Endothelial cell of umbilical vein (primary cell): ENCODE data around the gene MAML3. TPM values are rescaled to one million over a fixed set of nuclear protein-coding genes. Genes with fewer than 3 reads are reported as not detected.

Experiments
- BruUV-seq: library from RNA; stranded (reverse); fragments of 400-500 nt; replicated peaks from 2 replicates; lab custom pipeline; 2021; lab: Mats Ljungman, UMichigan
- CTCF ChIA-PET: fragments of 300-600, 350-600 bp; sonication (Branson Sonifier 250); formaldehyde crosslinking; loops from one replicate; lab custom pipeline; 2021; ENCODE audit warnings: antibody characterized with exemption, inconsistent platforms; lab: Charles Lee
- POLR2A ChIA-PET: fragments of 300-600, 350-600 bp; sonication (Branson Sonifier 250); formaldehyde crosslinking; loops from one replicate; lab custom pipeline; 2021; ENCODE audit warnings: antibody characterized with exemption, inconsistent platforms; lab: Charles Lee
- DNase-seq: peaks from one replicate; pipeline ENCODE4 v3.0.0-alpha.2; 2011; ENCODE audit warnings: low read depth, low spot score
- FAIRE-seq: peaks from 2 replicates; lab custom pipeline; 2011; peaks lifted over from hg19 to GRCh38; lab: Jason Lieb, UNC
- H2AFZ ChIP-seq: 2 replicates; pipeline ENCODE4 v1.6.0; 2012; ENCODE audit warnings: low read depth, low read length, control low read depth, inconsistent platforms
- H3K27ac ChIP-seq: 2 replicates; pipeline ENCODE4 v1.5.1; 2011; ENCODE audit warnings: low read depth, mild to moderate bottlenecking, control low read depth, low read length, moderate library complexity; ENCODE audit not compliant: insufficient read depth
- H3K27me3 ChIP-seq, 2 experiments: 2 replicates each; pipeline versions ENCODE4 v1.6.0 to v1.6.1; 2011; ENCODE audit warnings: low read length in 2 of 2, mixed read lengths in 1 of 2; ENCODE audit not compliant: control insufficient read depth in 2 of 2, insufficient read depth in 2 of 2
- H3K36me3 ChIP-seq, 2 experiments: 2 replicates in 1 of 2; 3 replicates in 1 of 2; pipeline ENCODE4 v1.5.1; 2011; ENCODE audit warnings: low read length in 2 of 2, mild to moderate bottlenecking in 1 of 2, moderate library complexity in 1 of 2; ENCODE audit not compliant: control insufficient read depth in 2 of 2, insufficient read depth in 2 of 2; ENCODE audit errors: extremely low read depth in 1 of 2
- H3K4me1 ChIP-seq: 3 replicates; pipeline ENCODE4 v1.5.1; 2011; ENCODE audit warnings: mild to moderate bottlenecking, low read length; ENCODE audit not compliant: control insufficient read depth, insufficient read depth; ENCODE audit errors: extremely low read depth
- H3K4me2 ChIP-seq: 2 replicates; pipeline ENCODE4 v1.6.1; 2011; ENCODE audit warnings: low read length, control low read depth, mixed read lengths; ENCODE audit not compliant: insufficient read depth
- H3K4me3 ChIP-seq, 3 experiments: fragments of 200-600 bp in 1 of 3; sonication (generic), shearing (Covaris generic) in 1 of 3; replicated peaks in 1 of 3; 2 replicates each; pipeline ENCODE4 v1.5.1; 2011 to 2016; ENCODE audit warnings: control low read depth in 3 of 3, low read length in 3 of 3, mild to moderate bottlenecking in 2 of 3, inconsistent platforms in 1 of 3, low read depth in 1 of 3, moderate library complexity in 1 of 3; ENCODE audit not compliant: insufficient read depth in 1 of 3
- H3K79me2 ChIP-seq: 2 replicates; pipeline ENCODE4 v1.6.0; 2012; ENCODE audit warnings: low read length, inconsistent platforms; ENCODE audit not compliant: control insufficient read depth, insufficient read depth
- H3K9ac ChIP-seq: replicated peaks from 2 replicates; pipeline ENCODE3; 2011; ENCODE audit warnings: low read length, control low read depth; ENCODE audit not compliant: insufficient read depth; ENCODE audit errors: extremely low read depth
- H3K9me1 ChIP-seq: replicated peaks from 3 replicates; pipeline ENCODE4 v1.6.0; 2011; ENCODE audit warnings: mild to moderate bottlenecking, low read length; ENCODE audit not compliant: control insufficient read depth, insufficient read depth; ENCODE audit errors: extremely low read depth
- H3K9me3 ChIP-seq: replicated peaks from 2 replicates; pipeline ENCODE4 v1.5.1; 2012; ENCODE audit warnings: low read length, inconsistent platforms; ENCODE audit not compliant: control insufficient read depth, insufficient read depth
- H4K20me1 ChIP-seq: replicated peaks from 2 replicates; pipeline ENCODE3; 2011; ENCODE audit warnings: mild to moderate bottlenecking, low read length; ENCODE audit not compliant: control insufficient read depth, insufficient read depth; ENCODE audit errors: extremely low read depth
- CTCF ChIP-seq, 2 donors: IDR thresholded peaks; 1 replicate in 1 of 2; 2 replicates in 1 of 2; pipeline ENCODE4 v1.5.1; 2011; ENCODE audit warnings: low read length in 2 of 2, mild to moderate bottlenecking in 2 of 2, moderate library complexity in 2 of 2, control low read depth in 1 of 2, inconsistent platforms in 1 of 2, low read depth in 1 of 2; ENCODE audit not compliant: insufficient read depth in 1 of 2; ENCODE audit errors: extremely low read depth in 1 of 2
- EZH2 ChIP-seq: IDR thresholded peaks from 2 replicates; pipeline ENCODE4 v1.6.1; 2012; ENCODE audit warnings: borderline replicate concordance, low read depth, mild to moderate bottlenecking, moderate library complexity, low read length, inconsistent platforms; ENCODE audit not compliant: severe bottlenecking
- FOS ChIP-seq: IDR thresholded peaks from 2 replicates; pipeline ENCODE4 v1.6.1; 2011; ENCODE audit warnings: mild to moderate bottlenecking, low read length, moderate library complexity, borderline replicate concordance; ENCODE audit not compliant: insufficient read depth
- dilution Hi-C: fragments of 300-500 bp; cut with MboI; formaldehyde crosslinking; loops from one replicate; pipeline ENCODE4 v1.15.0; 2019; ENCODE audit warnings: low sequenced_read_pairs; ENCODE audit not compliant: extremely low pct_ligation_motif_present
- intact Hi-C: fragments of 100-400 bp; cut with micrococcal nuclease; formaldehyde crosslinking; loops from one replicate; pipeline ENCODE4 v1.10.0; 2022
- polyA plus RNA-seq, 4 experiments: library from polyadenylated mRNA; depleted of rRNA in 3 of 4; stranded (reverse) in 3 of 4; unstranded in 1 of 4; fragments of >200 nt; gene quantifications; 2 replicates each; pipeline versions ENCODE4 v1.2.1 to v1.2.3, GENCODE V29; 2011 to 2012; ENCODE audit warnings: missing spikeins in 1 of 4
- total RNA-seq: library from RNA; stranded (reverse); gene quantifications from 2 replicates; pipeline ENCODE4 v1.2.3, GENCODE V29; 2021

The MAML3 gene
- total and polyA plus RNA-seq, 2 donors (not counting 3 experiments of a cell fraction or from before 2014, with no cell fraction given): 14.0 to 20.3 TPM

DNA sequence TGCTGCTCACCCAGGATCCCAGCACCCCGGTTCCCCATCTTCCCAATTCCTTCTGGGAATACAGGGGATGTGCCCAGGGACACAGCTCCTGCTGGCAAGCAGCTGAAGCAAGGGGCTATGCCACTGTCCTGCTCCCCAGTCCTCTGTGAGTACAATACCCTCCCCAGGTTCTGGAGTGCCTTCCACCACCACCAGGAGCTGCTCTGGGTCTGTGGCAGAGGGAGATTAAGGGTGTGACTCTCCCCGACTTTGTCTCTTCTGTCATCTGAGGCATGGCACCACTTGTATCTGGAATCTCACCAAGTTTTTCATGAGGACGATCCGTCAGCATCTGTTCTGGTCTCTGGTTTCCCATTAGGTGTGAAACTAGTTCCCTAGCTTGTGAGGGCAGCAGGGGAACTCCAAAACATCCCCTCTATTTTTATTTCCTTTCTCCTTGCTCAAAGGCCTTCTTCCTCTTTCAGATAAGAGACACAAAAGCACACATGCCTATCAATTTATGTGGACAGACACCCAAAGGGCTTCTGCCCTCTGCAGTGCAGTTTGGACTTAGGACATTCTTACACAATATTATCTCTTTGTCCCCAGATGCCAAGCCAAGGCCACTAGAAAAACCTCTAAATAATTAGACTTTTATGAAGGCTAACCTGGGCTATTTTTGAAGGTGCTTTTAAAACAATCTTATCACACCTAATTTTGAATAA lies 461.5 kb downstream of the MAML3 start:
- Histone ChIP-seq H3K4me3 (no peak overlapping the region), H3K9me3 (no peaks in the 10 kb centered on the region), H4K20me1 (no peaks in the 10 kb centered on the region), H3K27ac (no peak overlapping the region), H3K4me1 (no peaks in the 10 kb centered on the region), H3K79me2 (no peaks in the 10 kb centered on the region), H3K36me3 (no peaks in the 10 kb centered on the region), H3K4me2 (no peak overlapping the region), H3K9ac (no peak overlapping the region), H3K27me3 (no peaks in the 10 kb centered on the region), H2AFZ (no peak overlapping the region), H3K9me1 (no peaks in the 10 kb centered on the region)
- intact Hi-C loops: no loop called here
- ChIA-PET CTCF (interaction anchor here (0.7 to 1.2 kb wide), 3 partner anchors 12 to 36 kb away, joined by 3 to 4 read pairs (median 3); no protein-coding TSS in a partner anchor), POLR2A (no interaction called here)
- dilution Hi-C loops: no loop called here
- BruUV-seq: no TSS peak
- no peak for FAIRE-seq
- TF ChIP-seq EZH2 (no peak), CTCF (IDR thresholded peaks at IDR 0.05; ENCODE audit: extremely low read depth in 1 of 2, insufficient read depth in 1 of 2, low read depth in 1 of 2, low read length in 2 of 2) (peak in 1 of 2 donors; percentile 21), FOS (no peak)
- peak; percentile 12 for DNase-seq

GRCh38 chr4:139690419-139690818 lies 463.6 kb downstream of the MAML3 start:
- dilution Hi-C loops (no loop called here), intact Hi-C loops (no loop called here)
- no peaks in the 10 kb centered on the region for H3K79me2 ChIP-seq
- TF ChIP-seq EZH2 (no peak), CTCF (IDR thresholded peaks at IDR 0.05; ENCODE audit: extremely low read depth in 1 of 2, insufficient read depth in 1 of 2, low read depth in 1 of 2, low read length in 2 of 2) (no peak)
- H3K27me3 ChIP-seq: no peaks in the 10 kb centered on the region
- POLR2A ChIA-PET: no interaction called here
- H3K27ac ChIP-seq: no peak overlapping the region
- FAIRE-seq: no peak
- no peaks in the 10 kb centered on the region for H4K20me1 ChIP-seq
- BruUV-seq: no TSS peak
- H3K4me2 ChIP-seq: no peak overlapping the region
- CTCF ChIA-PET: interaction anchor here (1.1 to 2.0 kb wide), 5 partner anchors 9 to 34 kb away, joined by 3 to 10 read pairs (median 4); no protein-coding TSS in a partner anchor
- H3K9ac ChIP-seq: no peak overlapping the region
- no peaks in the 10 kb centered on the region for H3K4me1 ChIP-seq
- DNase-seq: no peak
- no peaks in the 10 kb centered on the region for H3K9me3 ChIP-seq
- no peak overlapping the region for H3K4me3 ChIP-seq
- H3K36me3 ChIP-seq: no peaks in the 10 kb centered on the region
- no peaks in the 10 kb centered on the region for H3K9me1 ChIP-seq
- no peak overlapping the region for H2AFZ ChIP-seq
